ENCODE measurements around the gene NPLOC4. TPM values are rescaled to one million over a fixed set of nuclear protein-coding genes. Genes with fewer than 3 reads are reported as not detected.

The NPLOC4 gene
- total RNA-seq, 4 donors from 2014 or later: 176 to 290 (median 263) TPM

DNA sequence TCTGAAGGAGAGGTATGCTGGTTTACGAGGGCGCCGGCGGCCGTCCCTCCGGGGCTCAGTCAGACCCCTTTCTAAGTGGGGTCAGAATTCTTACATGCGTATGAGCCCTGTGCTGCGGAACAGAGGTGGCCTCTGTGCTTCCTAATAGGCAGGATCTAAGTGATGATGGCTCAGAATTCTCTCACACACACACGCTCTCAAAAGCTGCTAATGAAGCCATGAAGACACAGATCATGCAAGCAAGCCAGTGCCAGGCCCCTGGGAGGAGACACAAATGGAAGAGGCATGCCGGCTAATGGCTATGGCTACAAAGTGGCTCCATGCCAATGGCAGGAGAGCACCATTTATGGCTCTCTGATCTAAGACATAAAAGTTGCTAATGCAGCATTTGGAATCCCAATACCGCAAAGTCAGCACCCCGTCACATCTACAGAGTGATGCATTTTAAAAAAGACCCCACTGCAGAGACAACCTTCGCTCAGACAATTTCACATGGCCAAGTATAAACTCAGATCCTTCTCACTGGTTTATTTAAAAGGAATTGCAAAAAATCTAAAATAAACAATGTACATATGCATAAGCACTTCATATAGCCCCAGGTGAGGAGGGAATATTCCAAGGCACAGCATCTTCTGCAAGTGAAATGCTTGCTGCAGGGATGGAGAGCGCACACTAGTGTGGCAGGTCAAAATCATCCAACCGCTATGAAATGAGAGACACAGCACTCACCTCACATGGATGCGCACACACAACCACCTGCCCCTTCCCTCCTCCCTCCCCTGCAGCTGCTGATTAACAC lies 24.5 kb downstream of the NPLOC4 start:
- no peaks in the 10 kb centered on the region for H3K27me3 ChIP-seq
- no peak for DNase-seq
- no peaks in the 10 kb centered on the region for H3K9me3 ChIP-seq
- H3K27ac ChIP-seq: no peak overlapping the region
- no peak for ATAC-seq
- TF ChIP-seq, protein P1, sequence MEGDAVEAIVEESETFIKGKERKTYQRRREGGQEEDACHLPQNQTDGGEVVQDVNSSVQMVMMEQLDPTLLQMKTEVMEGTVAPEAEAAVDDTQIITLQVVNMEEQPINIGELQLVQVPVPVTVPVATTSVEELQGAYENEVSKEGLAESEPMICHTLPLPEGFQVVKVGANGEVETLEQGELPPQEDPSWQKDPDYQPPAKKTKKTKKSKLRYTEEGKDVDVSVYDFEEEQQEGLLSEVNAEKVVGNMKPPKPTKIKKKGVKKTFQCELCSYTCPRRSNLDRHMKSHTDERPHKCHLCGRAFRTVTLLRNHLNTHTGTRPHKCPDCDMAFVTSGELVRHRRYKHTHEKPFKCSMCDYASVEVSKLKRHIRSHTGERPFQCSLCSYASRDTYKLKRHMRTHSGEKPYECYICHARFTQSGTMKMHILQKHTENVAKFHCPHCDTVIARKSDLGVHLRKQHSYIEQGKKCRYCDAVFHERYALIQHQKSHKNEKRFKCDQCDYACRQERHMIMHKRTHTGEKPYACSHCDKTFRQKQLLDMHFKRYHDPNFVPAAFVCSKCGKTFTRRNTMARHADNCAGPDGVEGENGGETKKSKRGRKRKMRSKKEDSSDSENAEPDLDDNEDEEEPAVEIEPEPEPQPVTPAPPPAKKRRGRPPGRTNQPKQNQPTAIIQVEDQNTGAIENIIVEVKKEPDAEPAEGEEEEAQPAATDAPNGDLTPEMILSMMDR (IDR thresholded peaks at IDR 0.05 in 4 of 5, conservative IDR thresholded peaks at IDR 0.05 in 1 of 5): no peak
- TF ChIP-seq POLR2A (IDR thresholded peaks at IDR 0.05): no peak
- intact Hi-C loops (cut with DNase I; ENCODE audit: low total_unique reads) (no loop called here), in situ Hi-C loops (cut with MboI; ENCODE audit: low sequenced_read_pairs in 4 of 4) (loop anchor here in 1 of 4 donors (25.0 kb wide), 1 partner anchor 350 kb away; no protein-coding TSS in a partner anchor)
- peaks cover 18 to 24% of the 10 kb centered on the region in 2 donors for H3K4me1 ChIP-seq
- peaks cover 0 to 69% of the 10 kb centered on the region in 2 donors for H3K36me3 ChIP-seq
- no peak overlapping the region for H3K4me3 ChIP-seq

DNA sequence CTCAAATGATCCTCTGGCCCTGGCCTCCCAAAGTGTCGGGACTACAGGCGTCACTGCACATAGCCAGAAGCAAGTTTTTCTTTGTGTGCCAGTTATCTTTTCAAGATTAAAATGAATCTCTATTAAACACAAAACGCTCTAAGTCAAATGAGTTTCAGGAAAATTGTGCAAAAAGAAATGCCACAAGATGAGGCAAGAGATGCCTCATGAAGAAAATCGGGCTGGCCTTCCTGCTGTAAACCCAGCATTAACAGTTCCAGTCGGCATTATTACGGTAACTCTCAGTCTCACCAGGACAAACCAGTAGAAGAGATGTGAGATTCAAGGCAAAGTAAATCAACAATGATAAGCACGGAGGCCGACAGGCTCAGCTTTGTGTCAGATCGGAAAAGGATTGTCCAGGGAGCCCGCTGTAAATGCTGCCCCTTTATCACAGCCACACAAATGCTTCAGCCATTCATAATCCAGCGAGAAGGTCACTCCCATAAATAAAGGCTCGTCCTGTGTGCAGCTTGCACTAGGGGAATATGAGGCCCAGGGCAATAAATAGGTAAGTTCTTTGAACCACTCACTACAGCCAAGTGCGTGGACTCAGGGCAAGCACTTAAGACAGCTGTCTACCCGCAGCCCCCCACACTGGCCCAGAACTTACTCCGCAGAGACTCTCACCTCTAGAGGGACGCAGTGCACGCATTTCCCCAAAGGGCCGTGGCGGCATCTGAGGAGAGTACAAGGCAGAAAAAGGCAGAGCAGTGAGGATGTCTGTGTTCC lies 27.2 kb downstream of the NPLOC4 start:
- DNase-seq (no peak), ATAC-seq (peak in 1 of 2 donors; percentile 27)

DNA sequence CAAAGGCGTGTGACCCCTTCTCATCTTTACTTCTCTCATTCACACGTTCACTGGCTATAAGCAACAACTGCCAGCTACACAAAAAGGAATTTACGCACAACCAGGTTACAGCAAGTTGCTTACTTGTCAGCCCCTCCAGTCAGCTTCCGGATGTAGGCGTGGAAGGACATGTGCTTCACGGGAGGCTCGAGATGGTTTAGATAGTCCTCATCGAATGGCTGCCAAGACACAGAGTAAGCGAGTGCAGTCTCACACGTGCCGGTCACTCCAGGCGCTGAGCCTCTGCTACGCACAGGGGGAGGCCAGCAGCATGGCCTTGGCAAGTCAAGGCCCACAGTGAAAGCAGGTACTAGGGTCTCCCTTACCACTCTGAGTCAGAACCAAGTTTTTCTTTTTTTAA lies 28.3 kb downstream of the NPLOC4 start:
- in situ Hi-C loops (cut with MboI; ENCODE audit: low sequenced_read_pairs in 4 of 4): loop anchor here in 1 of 4 donors (25.0 kb wide), 1 partner anchor 346 kb away; no protein-coding TSS in a partner anchor
- no peak for ATAC-seq
- peak overlapping the region in 1 of 4 donors; percentile 6 for H3K27ac ChIP-seq

More for the DNA sequence above, 27.2 kb downstream of the NPLOC4 start:
- intact Hi-C loops (cut with DNase I; ENCODE audit: low total_unique reads): no loop called here
- H3K9me3 ChIP-seq: no peaks in the 10 kb centered on the region
- peaks cover 13 to 15% of the 10 kb centered on the region in 2 donors for H3K4me1 ChIP-seq
- in situ Hi-C loops (cut with MboI; ENCODE audit: low sequenced_read_pairs in 4 of 4): loop anchor here in 1 of 4 donors (25.0 kb wide), 1 partner anchor 347 kb away; no protein-coding TSS in a partner anchor
- no peak overlapping the region for H3K4me3 ChIP-seq
- H3K36me3 ChIP-seq: peaks cover 0 to 84% of the 10 kb centered on the region in 2 donors
- H3K27me3 ChIP-seq: no peaks in the 10 kb centered on the region
- H3K27ac ChIP-seq: peak overlapping the region in 1 of 4 donors; percentile 6
- no peak for TF ChIP-seq POLR2A (IDR thresholded peaks at IDR 0.05)
- TF ChIP-seq, protein P1 (IDR thresholded peaks at IDR 0.05 in 4 of 5, conservative IDR thresholded peaks at IDR 0.05 in 1 of 5): no peak

DNA sequence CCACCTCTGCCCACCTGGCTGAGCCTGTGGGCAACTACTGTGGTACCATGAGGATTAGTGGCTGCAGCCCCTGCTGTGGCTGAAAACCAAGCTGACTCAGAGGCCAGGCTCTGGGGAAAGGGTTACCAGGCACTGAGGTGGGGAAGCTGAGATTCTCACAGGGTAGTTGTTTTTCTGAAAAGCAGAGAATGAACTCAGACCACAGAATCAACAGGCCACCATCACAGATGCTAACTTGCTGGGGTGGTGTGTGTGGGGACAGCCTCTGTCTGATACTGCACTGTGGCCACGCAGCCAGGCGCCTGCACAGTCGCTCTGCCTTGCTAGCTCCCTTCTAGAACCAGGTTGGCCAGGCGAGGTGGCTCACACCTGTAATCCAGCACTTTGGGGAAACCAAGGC lies 28.8 kb downstream of the NPLOC4 start:
- TF ChIP-seq, protein P1 (IDR thresholded peaks at IDR 0.05 in 4 of 5, conservative IDR thresholded peaks at IDR 0.05 in 1 of 5): no peak
- TF ChIP-seq POLR2A (IDR thresholded peaks at IDR 0.05): no peak
- ATAC-seq (no peak), DNase-seq (no peak)
- intact Hi-C loops (cut with DNase I; ENCODE audit: low total_unique reads) (no loop called here), in situ Hi-C loops (cut with MboI; ENCODE audit: low sequenced_read_pairs in 4 of 4) (loop anchor here in 1 of 4 donors (25.0 kb wide), 1 partner anchor 346 kb away; no protein-coding TSS in a partner anchor)
- H3K4me1 ChIP-seq: no peaks in the 10 kb centered on the region
- H3K9me3 ChIP-seq: no peaks in the 10 kb centered on the region
- no peaks in the 10 kb centered on the region for H3K27me3 ChIP-seq
- H3K36me3 ChIP-seq: peaks cover 0 to 93% of the 10 kb centered on the region in 2 donors
- no peak overlapping the region for H3K4me3 ChIP-seq
- no peak overlapping the region for H3K27ac ChIP-seq

More for the DNA sequence above, 28.3 kb downstream of the NPLOC4 start:
- Histone ChIP-seq H3K9me3 (no peaks in the 10 kb centered on the region), H3K36me3 (peaks cover 0 to 93% of the 10 kb centered on the region in 2 donors), H3K27me3 (no peaks in the 10 kb centered on the region), H3K4me3 (no peak overlapping the region), H3K4me1 (peaks cover 2 to 5% of the 10 kb centered on the region in 2 donors)
- TF ChIP-seq POLR2A (IDR thresholded peaks at IDR 0.05): no peak
- TF ChIP-seq, protein P1 (IDR thresholded peaks at IDR 0.05 in 4 of 5, conservative IDR thresholded peaks at IDR 0.05 in 1 of 5): no peak
- intact Hi-C loops (cut with DNase I; ENCODE audit: low total_unique reads): no loop called here
- no peak for DNase-seq

Measured in gastrocnemius medialis (tissue), 4 donors.